Measurements from ENCODE around the gene ART1. TPM values are rescaled to one million over a fixed set of nuclear protein-coding genes. Genes with fewer than 3 reads are reported as not detected.

The ART1 gene
- total RNA-seq, 1 experiment from 2014 or later: not detected

DNA sequence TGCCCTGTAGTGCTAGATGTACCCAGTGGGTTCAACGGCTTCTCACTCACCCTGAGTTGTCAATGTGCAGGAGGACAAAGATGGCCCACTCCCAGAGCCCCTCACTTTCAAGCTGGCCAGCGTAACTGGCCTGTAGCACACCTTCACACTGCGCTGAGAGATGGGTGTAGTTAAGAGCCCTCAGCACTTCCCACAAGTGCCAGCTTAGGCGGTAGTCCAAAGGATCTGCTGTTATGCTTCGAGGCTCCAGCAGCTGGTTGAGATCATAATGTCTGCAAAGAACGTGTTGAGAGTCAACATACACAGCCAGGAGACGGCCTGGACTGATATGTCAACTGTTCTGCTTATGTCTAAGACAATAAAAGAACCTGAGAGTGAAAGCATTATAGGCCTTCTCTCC, 41.0 kb downstream of the ART1 start:
- Histone ChIP-seq H3K9me3 (ENCODE audit: control insufficient read depth, low read depth, low read length) (no peaks in the 10 kb centered on the region), H3K79me1 (ENCODE audit: insufficient read depth, low read depth, low read length, poor library complexity, severe bottlenecking) (no peaks in the 10 kb centered on the region), H3K56ac (ENCODE audit: insufficient read length, low read depth, low read length) (no peak overlapping the region), H3K79me2 (ENCODE audit: insufficient read depth, low read length) (no peaks in the 10 kb centered on the region), H3K27ac (ENCODE audit: insufficient read length, low read depth, low read length) (no peak overlapping the region), H3K9ac (ENCODE audit: extremely low read depth, insufficient read length, low read length) (no peak overlapping the region), H4K8ac (replicated peaks; ENCODE audit: insufficient read length, low read depth, low read length) (no peak overlapping the region), H2BK5ac (ENCODE audit: insufficient read length, low read length) (no peak overlapping the region), H3K4ac (ENCODE audit: low read depth, low read length) (no peak overlapping the region), H4K20me1 (ENCODE audit: control insufficient read depth, insufficient read depth, insufficient read length) (no peaks in the 10 kb centered on the region), H4K91ac (ENCODE audit: insufficient read length, low read depth, low read length) (no peak overlapping the region), H2AK5ac (ENCODE audit: insufficient read length, low read length) (no peak overlapping the region), H3K4me1 (ENCODE audit: insufficient read depth, low read length) (no peaks in the 10 kb centered on the region), H3K14ac (ENCODE audit: insufficient read depth, low read length) (no peak overlapping the region), H3K23me2 (ENCODE audit: insufficient read length, low read depth, low read length, poor library complexity, severe bottlenecking) (no peaks in the 10 kb centered on the region), H3K27me3 (ENCODE audit: insufficient read depth, low read length) (no peaks in the 10 kb centered on the region), H2BK20ac (ENCODE audit: low read depth, low read length, poor library complexity, severe bottlenecking) (no peak overlapping the region), H4K5ac (ENCODE audit: insufficient read length, low read depth, low read length) (no peak overlapping the region), H2BK12ac (ENCODE audit: insufficient read length, low read depth, low read length) (no peak overlapping the region), H2BK120ac (ENCODE audit: low read depth, low read length, poor library complexity, severe bottlenecking) (no peak overlapping the region), H2AFZ (ENCODE audit: low read length) (no peak overlapping the region), H3K18ac (ENCODE audit: insufficient read length, low read depth, low read length) (no peak overlapping the region), H2BK15ac (ENCODE audit: low read depth, low read length) (no peak overlapping the region), H3K23ac (ENCODE audit: insufficient read length, low read depth, low read length) (no peak overlapping the region), H3K4me2 (ENCODE audit: insufficient read depth, insufficient read length, low read length) (no peak overlapping the region), H3T11ph (ENCODE audit: low read length) (no peak overlapping the region)
- Mint-ChIP-seq H3K4me3 (no peak overlapping the region), H3K9me3 (no peaks in the 10 kb centered on the region), H3K27ac (no peak overlapping the region), H3K4me1 (no peaks in the 10 kb centered on the region), H3K36me3 (ENCODE audit: insufficient read depth in 1 of 3, low read depth in 3 of 3) (peaks cover 43 to 89% (median 74%) of the 10 kb centered on the region in 3 experiments), H3K27me3 (ENCODE audit: low read depth) (no peaks in the 10 kb centered on the region)
- DNase-seq: no peak
- TF ChIP-seq, protein P1, sequence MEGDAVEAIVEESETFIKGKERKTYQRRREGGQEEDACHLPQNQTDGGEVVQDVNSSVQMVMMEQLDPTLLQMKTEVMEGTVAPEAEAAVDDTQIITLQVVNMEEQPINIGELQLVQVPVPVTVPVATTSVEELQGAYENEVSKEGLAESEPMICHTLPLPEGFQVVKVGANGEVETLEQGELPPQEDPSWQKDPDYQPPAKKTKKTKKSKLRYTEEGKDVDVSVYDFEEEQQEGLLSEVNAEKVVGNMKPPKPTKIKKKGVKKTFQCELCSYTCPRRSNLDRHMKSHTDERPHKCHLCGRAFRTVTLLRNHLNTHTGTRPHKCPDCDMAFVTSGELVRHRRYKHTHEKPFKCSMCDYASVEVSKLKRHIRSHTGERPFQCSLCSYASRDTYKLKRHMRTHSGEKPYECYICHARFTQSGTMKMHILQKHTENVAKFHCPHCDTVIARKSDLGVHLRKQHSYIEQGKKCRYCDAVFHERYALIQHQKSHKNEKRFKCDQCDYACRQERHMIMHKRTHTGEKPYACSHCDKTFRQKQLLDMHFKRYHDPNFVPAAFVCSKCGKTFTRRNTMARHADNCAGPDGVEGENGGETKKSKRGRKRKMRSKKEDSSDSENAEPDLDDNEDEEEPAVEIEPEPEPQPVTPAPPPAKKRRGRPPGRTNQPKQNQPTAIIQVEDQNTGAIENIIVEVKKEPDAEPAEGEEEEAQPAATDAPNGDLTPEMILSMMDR (conservative IDR thresholded peaks at IDR 0.05): no peak
- no CpG with 5 or more reads among the region's 7 CpGs for WGBS (ENCODE audit: extremely low coverage, insufficient read length, low lambda C conversion rate)
